Peyer's patch (tissue), 4 donors: ENCODE results near the gene ADAMTSL2.

ENCODE experiments used
- CTCF ChIP-seq, 6 experiments: fragments of 450-650 bp in 4 of 6; fragments of 200-600 bp in 2 of 6; sonication (generic) in 1 of 6; IDR thresholded peaks; one replicate each; pipeline ENCODE4 v1.5.1; 2017 to 2019; ENCODE audit warnings: antibody characterized with exemption in 6 of 6, mild to moderate bottlenecking in 3 of 6, moderate library complexity in 1 of 6
- POLR2A ChIP-seq, 2 donors: fragments of 450-650 bp; IDR thresholded peaks; one replicate each; pipeline ENCODE4 v1.5.1; 2017; ENCODE audit warnings: antibody characterized with exemption in 2 of 2, mild to moderate bottlenecking in 2 of 2, moderate library complexity in 2 of 2

- TF ChIP-seq CTCF (IDR thresholded peaks at IDR 0.05) = no peak
- TF ChIP-seq POLR2A (IDR thresholded peaks at IDR 0.05) = no peak
These were observed 24.0 kb downstream of the ADAMTSL2 start for GRCh38 chr9:133558191-133559126.
